Tibial nerve (tissue), 3 donors: Measurements from ENCODE around the gene TTN.

ENCODE experiments used
- POLR2A ChIP-seq, 2 donors: fragments of 450-650 bp; IDR thresholded peaks; one replicate each; pipeline ENCODE4 v1.6.1; 2017; ENCODE audit warnings: antibody characterized with exemption in 2 of 2, mild to moderate bottlenecking in 2 of 2, moderate library complexity in 2 of 2
- TF ChIP-seq, protein P1 (sequence below), 5 experiments: fragments of 200-600 bp in 3 of 5; fragments of 450-650 bp in 2 of 5; sonication (generic) in 3 of 5; IDR thresholded peaks; one replicate each; pipeline ENCODE4 v1.5.1; 2016 to 2019; ENCODE audit warnings: antibody characterized with exemption in 5 of 5, mild to moderate bottlenecking in 3 of 5, moderate library complexity in 2 of 5

DNA sequence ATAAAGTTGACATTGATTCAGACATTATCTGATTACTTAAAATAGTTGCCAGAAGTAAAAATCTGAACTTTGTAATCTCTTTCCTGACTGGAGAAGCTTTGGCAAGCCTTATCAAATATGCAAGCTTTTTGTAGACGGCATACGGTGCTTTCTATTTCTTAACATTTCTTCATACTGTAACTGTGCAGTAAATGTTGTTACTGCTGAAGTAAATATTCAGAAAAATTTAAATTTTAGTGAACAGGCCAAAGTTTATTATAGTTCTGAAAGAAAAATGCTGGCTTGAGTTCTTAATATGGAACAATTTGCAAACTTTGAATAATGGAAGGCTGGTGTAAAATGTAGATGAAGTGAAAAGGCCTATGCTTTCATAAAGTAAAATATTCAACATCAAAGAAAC, 1.8 kb downstream of the TTN start:
- TF ChIP-seq, protein P1, sequence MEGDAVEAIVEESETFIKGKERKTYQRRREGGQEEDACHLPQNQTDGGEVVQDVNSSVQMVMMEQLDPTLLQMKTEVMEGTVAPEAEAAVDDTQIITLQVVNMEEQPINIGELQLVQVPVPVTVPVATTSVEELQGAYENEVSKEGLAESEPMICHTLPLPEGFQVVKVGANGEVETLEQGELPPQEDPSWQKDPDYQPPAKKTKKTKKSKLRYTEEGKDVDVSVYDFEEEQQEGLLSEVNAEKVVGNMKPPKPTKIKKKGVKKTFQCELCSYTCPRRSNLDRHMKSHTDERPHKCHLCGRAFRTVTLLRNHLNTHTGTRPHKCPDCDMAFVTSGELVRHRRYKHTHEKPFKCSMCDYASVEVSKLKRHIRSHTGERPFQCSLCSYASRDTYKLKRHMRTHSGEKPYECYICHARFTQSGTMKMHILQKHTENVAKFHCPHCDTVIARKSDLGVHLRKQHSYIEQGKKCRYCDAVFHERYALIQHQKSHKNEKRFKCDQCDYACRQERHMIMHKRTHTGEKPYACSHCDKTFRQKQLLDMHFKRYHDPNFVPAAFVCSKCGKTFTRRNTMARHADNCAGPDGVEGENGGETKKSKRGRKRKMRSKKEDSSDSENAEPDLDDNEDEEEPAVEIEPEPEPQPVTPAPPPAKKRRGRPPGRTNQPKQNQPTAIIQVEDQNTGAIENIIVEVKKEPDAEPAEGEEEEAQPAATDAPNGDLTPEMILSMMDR (IDR thresholded peaks at IDR 0.05) = no peak
- TF ChIP-seq POLR2A (IDR thresholded peaks at IDR 0.05) = no peak
